Measurements from ENCODE around the gene CEP57L1. TPM values are rescaled to one million over a fixed set of nuclear protein-coding genes. Genes with fewer than 3 reads are reported as not detected.
A peak's percentile ranks its signal among the peaks of the same experiment; 100 is the strongest.
"Not testable (repeated sequence)": the region's sequence is repeated elsewhere in the genome, so short reads cannot be mapped to it uniquely, and the experiment has no call there.

The CEP57L1 gene
- polyA plus RNA-seq, 3 donors: 18.6 to 24.7 (median 19.6) TPM

GRCh38 chr6:109167562-109167961 lies 72.3 kb downstream of the CEP57L1 start:
- DNase-seq: no peak

GRCh38 chr6:109170333-109170732 lies 75.0 kb downstream of the CEP57L1 start:
- no peak for DNase-seq

DNA sequence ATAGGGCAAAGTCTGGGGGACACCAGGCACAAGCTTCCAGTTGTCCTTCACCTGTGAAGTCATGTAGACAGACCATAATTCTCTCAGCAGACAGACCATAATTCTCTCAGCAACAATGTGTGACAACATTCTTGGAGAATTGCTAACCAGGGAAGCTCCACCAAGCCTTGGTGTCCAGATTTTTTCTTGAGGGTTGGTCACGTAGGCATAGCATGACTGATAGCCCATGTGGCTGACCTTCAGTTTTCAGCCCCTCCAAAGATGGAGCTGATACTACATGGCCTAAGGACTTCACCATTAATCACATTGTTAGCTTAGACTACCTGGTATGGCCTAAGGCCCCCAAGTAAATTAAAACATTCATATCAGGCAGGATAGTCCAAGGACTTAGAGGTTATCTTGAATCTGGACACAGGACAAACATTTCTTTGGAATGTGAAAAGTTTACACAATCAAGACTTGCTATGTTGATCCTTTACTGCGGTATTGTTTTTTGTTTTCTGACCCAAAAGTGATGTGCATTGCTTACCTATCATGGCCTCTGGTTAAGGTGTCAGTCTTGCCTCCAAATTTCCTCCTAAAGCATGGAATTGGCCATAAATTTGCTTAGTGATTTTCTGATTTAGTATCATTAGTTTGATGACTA lies 76.9 kb downstream of the CEP57L1 start:
- DNase-seq: no peak

- DNase-seq: no peak
Measured at GRCh38 chr6:109174916-109175315, 79.6 kb downstream of the CEP57L1 start.

GRCh38 chr6:109178921-109179320 lies 83.6 kb downstream of the CEP57L1 start:
- no peak for DNase-seq

GRCh38 chr6:109179507-109179906 lies 84.2 kb downstream of the CEP57L1 start:
- no peak for DNase-seq

DNA sequence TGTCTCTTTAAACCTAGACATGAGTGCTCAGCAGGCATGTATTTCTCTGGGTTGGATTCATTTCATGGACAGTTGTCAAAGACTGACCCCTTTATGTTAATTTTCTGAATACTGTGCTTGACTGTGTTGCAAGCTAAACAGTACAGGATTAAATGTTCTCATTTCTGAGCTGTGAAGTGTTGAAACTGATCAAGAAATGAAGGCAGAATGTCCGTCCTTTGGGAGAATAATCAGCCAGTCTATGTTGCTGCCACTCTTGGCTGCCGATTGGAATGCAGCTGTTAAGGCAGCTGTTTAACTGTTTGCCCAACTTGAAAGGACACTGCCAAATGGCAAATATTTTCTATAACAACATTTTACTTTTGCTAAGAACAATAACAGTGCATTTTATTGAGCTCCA lies 87.3 kb downstream of the CEP57L1 start:
- DNase-seq: no peak

DNA sequence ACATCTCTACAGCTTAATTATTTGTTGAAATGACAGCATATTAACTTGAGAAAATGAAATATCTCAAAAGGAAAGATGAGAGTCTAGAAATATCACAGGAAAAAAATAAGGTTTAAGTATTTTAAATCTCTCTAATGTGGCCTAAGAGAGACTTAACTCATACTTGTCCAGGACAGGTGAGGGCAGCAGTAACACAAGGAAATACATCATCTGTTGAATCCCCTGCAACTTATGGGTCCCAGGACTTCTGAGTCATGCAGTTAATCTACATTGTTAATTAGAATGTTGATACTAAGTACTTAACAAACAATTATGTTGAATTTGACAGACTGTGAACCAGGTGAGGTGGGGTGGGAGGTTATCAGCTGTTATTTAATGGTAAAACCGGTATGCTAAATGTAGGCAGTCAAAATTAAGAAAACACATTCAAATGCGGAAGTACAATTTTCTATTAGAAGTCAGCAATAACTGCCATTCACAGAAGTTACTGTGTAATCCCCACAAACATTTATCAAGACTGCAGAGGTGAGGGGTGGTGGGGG lies 87.9 kb downstream of the CEP57L1 start:
- no peak for DNase-seq

DNA sequence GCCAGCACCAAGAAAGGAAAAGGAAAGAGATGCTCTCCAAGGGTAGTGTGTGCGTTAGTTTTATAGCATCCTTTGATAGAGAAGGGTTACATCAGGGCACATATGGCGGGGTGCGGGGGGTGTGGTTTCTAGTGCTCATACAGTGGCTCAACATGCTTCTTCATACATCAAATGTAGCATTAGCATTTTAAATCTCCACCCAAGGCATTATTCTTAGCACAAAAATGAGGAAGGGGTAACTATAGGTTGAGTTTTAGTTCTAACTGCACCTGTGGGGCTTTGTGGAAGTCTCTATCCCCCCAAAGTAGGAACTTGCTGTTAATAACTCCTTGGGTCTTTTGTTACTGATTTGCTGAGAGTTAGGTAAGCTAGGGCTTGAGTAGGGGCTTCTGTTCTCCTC lies 89.3 kb downstream of the CEP57L1 start:
- DNase-seq: no peak

GRCh38 chr6:109186012-109186411 lies 90.7 kb downstream of the CEP57L1 start:
- DNase-seq: no peak

GRCh38 chr6:109187399-109188114 lies 92.2 kb downstream of the CEP57L1 start:
- peak; percentile 39 for DNase-seq

- DNase-seq: no peak
Measured at GRCh38 chr6:109188115-109188411, 92.8 kb downstream of the CEP57L1 start.

GRCh38 chr6:109191368-109191767 lies 96.1 kb downstream of the CEP57L1 start:
- not testable (repeated sequence) for DNase-seq

- DNase-seq: no peak
Measured at GRCh38 chr6:109192865-109193264, 97.6 kb downstream of the CEP57L1 start.

- DNase-seq: peak; percentile 9
Measured at GRCh38 chr6:109194880-109195279, 99.6 kb downstream of the CEP57L1 start.

DNA sequence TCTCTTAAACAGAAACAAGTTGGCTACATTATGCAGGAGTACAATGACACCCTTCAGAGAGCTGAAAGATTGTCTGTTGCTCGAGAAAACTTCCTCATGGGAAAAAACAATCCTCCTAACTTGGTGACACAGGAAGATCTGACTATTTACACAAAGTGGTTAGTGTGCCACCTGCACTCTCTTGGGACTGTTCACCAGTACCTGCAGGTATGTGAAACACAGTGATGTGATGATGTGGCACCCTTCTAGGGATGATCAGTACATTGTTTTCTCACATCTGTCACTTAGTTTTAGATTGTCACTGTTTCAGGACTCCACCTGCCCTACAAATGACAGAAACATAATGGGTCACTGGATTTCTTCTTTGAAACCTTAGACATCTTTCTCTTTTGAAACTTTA lies 101.8 kb downstream of the CEP57L1 start:
- DNase-seq: no peak

DNA sequence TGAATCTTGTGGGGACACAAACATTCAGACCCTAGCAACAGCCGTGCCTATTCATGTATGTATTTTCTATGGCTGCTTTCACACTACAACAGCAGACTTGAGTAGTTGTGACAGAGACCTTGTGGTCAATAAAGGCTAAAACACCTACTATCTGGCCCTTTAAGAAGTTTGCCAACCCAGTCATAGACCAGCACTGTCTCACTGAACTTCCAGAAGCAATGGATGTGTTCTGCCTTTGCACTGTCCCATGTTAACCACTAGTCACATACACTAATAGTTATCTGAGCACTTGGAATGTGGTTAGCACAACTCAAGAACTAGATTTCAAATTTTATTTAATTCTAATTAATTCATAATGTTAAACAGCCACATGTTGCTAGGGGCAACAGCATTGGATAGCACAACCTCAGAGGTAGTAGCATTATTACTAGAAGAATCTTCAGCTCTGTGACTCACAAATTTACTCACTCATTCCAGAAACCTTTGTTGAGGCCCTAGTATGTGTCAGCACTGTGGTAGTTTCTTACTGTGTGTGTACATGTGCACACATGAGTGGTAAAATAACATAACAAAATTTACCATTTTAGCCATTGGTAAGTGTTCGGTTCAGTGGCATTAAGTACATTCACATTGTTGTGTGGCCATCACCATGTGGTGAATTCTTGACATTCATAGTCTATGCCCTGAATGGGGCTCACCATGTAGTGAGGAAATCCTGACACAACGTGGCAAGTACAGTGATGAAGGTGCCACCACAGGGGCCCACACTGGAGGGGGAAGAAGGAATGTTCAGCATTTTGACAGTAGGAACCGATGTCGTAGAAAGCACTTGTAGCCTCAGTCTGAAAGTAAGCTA lies 107.3 kb downstream of the CEP57L1 start:
- no peak for DNase-seq

GRCh38 chr6:109204511-109204910 lies 109.2 kb downstream of the CEP57L1 start:
- DNase-seq: no peak

DNA sequence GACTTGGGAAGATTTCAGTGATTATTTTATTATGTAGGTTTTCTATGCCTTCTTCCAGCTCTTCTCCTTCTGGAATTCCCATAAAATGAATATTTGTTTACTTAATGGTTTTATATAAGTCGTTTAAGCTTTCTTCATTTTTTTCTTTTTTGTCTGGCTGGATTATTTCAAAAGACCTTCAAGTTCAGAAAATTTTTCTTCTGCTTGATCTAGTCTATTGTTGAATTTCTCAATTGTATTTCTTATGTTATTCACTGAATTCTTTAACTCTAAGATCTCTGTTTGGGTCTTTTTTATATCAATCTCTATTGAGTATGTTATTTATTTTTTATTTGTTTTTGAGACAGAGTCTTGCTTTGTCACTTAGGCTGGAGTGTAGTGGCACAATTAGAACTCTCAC lies 117.4 kb downstream of the CEP57L1 start:
- DNase-seq: no peak

All from renal pelvis (tissue), 4 donors.